Breast epithelium (tissue), 3 donors: Measurements from ENCODE around the gene PHACTR4.
"Not testable (repeated sequence)": the region's sequence is repeated elsewhere in the genome, so short reads cannot be mapped to it uniquely, and the experiment has no call there.

ENCODE experiments used
- CTCF ChIP-seq, 3 donors: fragments of 450-650 bp; IDR thresholded peaks; one replicate each; pipeline ENCODE4 v1.5.1; 2016 to 2017; ENCODE audit warnings: antibody characterized with exemption in 3 of 3, mild to moderate bottlenecking in 3 of 3, moderate library complexity in 3 of 3
- POLR2A ChIP-seq: fragments of 450-650 bp; IDR thresholded peaks from one replicate; pipeline ENCODE4 v1.6.1; 2016; ENCODE audit warnings: antibody characterized with exemption, mild to moderate bottlenecking, moderate library complexity

- TF ChIP-seq CTCF (IDR thresholded peaks at IDR 0.05); POLR2A: not testable (repeated sequence)
These were observed 151.3 kb downstream of the PHACTR4 start for GRCh38 chr1:28520796-28521195.
